Immature natural killer cell (primary cell): Measurements from ENCODE around the gene AATK. TPM values are rescaled to one million over a fixed set of nuclear protein-coding genes. Genes with fewer than 3 reads are reported as not detected.

Source experiments
- DNase-seq, 3 donors: peaks; one replicate each; pipeline ENCODE4 v3.0.0; 2022; ENCODE audit warnings: mixed read lengths in 1 of 3
- H3K27ac Mint-ChIP-seq, 6 donors: one replicate each; pipeline ENCODE4 v1.8.0; 2020; ENCODE audit warnings: mixed read lengths in 6 of 6, mild to moderate bottlenecking in 5 of 6, inconsistent platforms in 4 of 6, moderate library complexity in 3 of 6
- H3K27me3 Mint-ChIP-seq, 3 donors: one replicate each; pipeline ENCODE4 v1.8.0; 2020 to 2021; ENCODE audit warnings: low read depth in 3 of 3, mild to moderate bottlenecking in 3 of 3, mixed read lengths in 3 of 3, moderate library complexity in 3 of 3, inconsistent platforms in 1 of 3
- H3K36me3 Mint-ChIP-seq, 3 donors: one replicate each; pipeline ENCODE4 v1.8.0; 2020; ENCODE audit warnings: mixed read lengths in 3 of 3, inconsistent platforms in 2 of 3, mild to moderate bottlenecking in 2 of 3
- H3K4me1 Mint-ChIP-seq, 2 donors: one replicate each; pipeline ENCODE4 v1.8.0; 2020; ENCODE audit warnings: inconsistent platforms in 2 of 2, mild to moderate bottlenecking in 2 of 2, mixed read lengths in 2 of 2, moderate library complexity in 1 of 2
- H3K4me3 Mint-ChIP-seq, 5 donors: one replicate each; pipeline ENCODE4 v1.8.0; 2020; ENCODE audit warnings: mild to moderate bottlenecking in 5 of 5, mixed read lengths in 5 of 5, inconsistent platforms in 3 of 5, moderate library complexity in 3 of 5
- H3K9me3 Mint-ChIP-seq, 6 donors: one replicate each; pipeline ENCODE4 v1.8.0; 2020; ENCODE audit warnings: mild to moderate bottlenecking in 6 of 6, mixed read lengths in 6 of 6, inconsistent platforms in 4 of 6, moderate library complexity in 3 of 6
- polyA plus RNA-seq, 3 donors: library from polyadenylated mRNA; unstranded; fragments of 300-500 nt; fragmentation: Illumina TruSeq; gene quantifications; one replicate each; pipeline ENCODE4 v1.2.3, GENCODE V29; 2021

AATK gene
- polyA plus RNA-seq, 3 donors from 2014 or later: 0.52 to 2.9 (median 0.97) TPM

DNA sequence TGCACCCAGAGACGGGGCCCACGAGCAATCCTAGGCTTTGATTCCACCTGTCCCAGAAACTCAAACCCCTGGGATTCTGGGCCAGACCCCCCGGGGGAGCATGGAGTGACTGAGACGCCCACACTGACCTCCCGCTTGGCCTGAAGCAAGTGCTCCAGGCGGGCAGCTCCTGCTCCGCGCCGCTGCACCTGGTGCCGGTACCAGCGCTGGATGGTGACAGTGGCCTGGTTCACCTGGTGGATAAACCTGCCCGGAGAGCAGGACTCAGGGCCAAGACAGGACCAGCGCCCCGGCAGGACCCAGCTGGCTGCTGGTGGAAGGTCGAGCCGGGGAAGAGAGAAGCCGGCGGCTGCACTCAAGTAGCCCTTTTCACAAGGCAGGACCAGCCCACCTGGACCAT is 34.2 kb upstream of the AATK start:
- Mint-ChIP-seq H3K27ac (no peak overlapping the region), H3K36me3 (no peaks in the 10 kb centered on the region), H3K9me3 (no peaks in the 10 kb centered on the region), H3K27me3 (peaks cover 0 to 3% (median 0%) of the 10 kb centered on the region in 3 donors), H3K4me3 (no peak overlapping the region), H3K4me1 (no peaks in the 10 kb centered on the region)
- no peak for DNase-seq

DNA sequence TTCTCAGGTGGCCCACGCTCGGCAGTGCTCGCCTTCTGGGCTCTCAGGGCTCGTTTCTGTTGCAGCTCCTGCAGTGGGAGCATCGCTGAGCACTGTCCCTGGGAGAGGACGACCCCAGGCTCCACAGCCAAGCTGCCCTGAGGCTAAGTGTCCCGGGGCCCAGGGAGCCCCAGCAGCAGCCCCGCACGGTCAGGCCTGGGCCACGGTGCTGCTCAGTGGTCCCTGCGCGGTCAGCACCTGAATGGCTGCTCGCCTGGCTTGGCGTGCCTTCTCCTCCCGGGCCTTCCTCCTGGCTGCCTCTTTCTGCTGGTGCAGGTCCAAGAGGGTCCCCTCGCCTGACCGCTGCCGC is 33.4 kb upstream of the AATK start:
- H3K4me1 Mint-ChIP-seq: no peaks in the 10 kb centered on the region
- no peak overlapping the region for H3K27ac Mint-ChIP-seq
- DNase-seq: no peak
- peaks cover 0 to 3% (median 0%) of the 10 kb centered on the region in 3 donors for H3K27me3 Mint-ChIP-seq
- no peak overlapping the region for H3K4me3 Mint-ChIP-seq
- no peaks in the 10 kb centered on the region for H3K36me3 Mint-ChIP-seq
- H3K9me3 Mint-ChIP-seq: no peaks in the 10 kb centered on the region

DNA sequence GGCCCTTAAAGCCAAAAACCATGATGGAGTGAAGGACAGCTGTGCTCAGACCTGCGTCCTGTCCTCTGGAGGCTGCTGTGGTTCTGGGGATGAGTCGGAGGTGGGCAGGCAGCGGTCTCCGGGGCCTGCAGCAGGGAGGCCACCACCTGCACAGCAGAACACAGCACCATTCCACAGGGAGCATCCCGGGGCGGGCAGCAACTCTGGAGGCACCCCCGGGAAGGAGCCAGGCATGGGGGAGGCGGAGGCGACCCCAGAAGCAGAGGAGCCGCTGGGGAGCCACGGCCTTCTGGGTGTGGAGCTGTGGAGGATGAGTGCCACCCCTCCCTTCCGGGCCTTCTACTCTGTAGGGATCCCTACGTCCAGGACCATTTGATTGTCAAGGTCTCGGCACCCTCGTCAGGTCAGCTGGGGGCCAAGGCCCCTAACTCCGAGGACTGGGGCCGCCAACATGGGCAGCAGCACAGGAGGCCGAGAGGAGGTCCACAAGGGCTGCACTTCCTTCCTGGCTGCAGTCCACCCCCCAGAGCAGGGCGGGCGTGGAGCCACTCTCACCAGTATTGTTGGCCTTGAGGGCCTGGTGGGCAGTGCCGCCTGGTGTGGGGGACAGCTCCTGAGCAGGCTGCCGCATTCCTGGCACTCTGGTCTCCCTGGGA is 32.9 kb upstream of the AATK start:
- Mint-ChIP-seq H3K36me3 (no peaks in the 10 kb centered on the region), H3K4me3 (no peak overlapping the region), H3K27me3 (peaks cover 0 to 3% (median 0%) of the 10 kb centered on the region in 3 donors), H3K27ac (no peak overlapping the region), H3K9me3 (no peaks in the 10 kb centered on the region), H3K4me1 (no peaks in the 10 kb centered on the region)
- no peak for DNase-seq

DNA sequence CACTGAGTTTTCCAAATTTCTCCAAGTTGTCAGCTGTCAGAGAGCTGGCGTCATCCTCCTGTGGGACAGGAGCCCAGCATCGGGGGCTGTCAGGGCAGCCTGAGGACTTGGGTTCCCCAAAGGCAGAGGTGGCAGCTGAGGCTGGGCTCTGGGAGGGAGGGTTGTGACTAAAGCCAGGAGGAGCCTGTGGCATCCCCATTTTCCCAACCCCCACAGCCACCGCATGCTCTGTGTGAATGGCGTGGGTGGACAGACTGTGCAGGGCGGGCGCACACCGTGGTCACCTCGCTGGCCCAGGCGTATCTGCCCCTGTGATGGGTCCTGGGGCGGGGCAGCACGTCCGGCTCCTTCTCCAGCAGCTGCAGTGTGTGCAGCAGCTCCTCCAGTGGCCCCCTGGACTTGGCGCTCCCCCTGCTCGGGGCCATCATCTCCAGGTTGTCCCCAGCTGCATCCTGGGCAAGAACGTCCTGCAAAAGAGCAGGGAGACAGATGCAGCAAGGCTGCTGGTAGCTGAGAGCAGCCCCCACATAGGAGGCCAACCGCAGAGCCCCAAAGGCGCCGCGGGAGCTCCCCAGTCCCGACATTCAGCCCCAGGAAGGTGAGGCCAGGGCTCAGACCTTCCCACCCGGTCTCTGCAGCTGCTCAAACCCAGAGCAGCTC is 31.9 kb upstream of the AATK start:
- Mint-ChIP-seq H3K9me3 (no peaks in the 10 kb centered on the region), H3K4me1 (no peaks in the 10 kb centered on the region), H3K36me3 (no peaks in the 10 kb centered on the region), H3K27ac (no peak overlapping the region), H3K4me3 (no peak overlapping the region), H3K27me3 (no peaks in the 10 kb centered on the region)
- DNase-seq: no peak

DNA sequence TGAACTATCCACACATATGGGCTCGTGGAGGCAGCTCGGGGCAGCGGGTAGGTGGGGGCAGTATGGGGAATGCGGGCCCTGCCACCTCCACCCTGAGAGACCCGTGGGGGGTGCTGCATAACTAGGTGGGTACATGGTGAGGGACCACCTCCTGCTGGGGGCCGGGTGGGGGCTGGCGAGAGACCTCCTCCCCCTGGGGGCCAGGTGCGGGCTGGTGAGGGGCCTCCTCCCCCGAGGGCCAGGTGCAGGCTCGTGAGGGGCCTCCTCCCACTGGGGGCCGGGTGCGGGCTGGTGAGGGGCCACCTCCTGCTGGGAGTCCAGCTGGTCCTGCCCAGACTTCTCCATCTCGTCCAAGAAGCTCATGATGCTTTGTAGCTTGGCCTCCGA is 31.4 kb upstream of the AATK start:
- no peaks in the 10 kb centered on the region for H3K9me3 Mint-ChIP-seq
- no peaks in the 10 kb centered on the region for H3K4me1 Mint-ChIP-seq
- no peak for DNase-seq
- H3K36me3 Mint-ChIP-seq: no peaks in the 10 kb centered on the region
- H3K27me3 Mint-ChIP-seq: no peaks in the 10 kb centered on the region
- no peak overlapping the region for H3K4me3 Mint-ChIP-seq
- H3K27ac Mint-ChIP-seq: no peak overlapping the region

DNA sequence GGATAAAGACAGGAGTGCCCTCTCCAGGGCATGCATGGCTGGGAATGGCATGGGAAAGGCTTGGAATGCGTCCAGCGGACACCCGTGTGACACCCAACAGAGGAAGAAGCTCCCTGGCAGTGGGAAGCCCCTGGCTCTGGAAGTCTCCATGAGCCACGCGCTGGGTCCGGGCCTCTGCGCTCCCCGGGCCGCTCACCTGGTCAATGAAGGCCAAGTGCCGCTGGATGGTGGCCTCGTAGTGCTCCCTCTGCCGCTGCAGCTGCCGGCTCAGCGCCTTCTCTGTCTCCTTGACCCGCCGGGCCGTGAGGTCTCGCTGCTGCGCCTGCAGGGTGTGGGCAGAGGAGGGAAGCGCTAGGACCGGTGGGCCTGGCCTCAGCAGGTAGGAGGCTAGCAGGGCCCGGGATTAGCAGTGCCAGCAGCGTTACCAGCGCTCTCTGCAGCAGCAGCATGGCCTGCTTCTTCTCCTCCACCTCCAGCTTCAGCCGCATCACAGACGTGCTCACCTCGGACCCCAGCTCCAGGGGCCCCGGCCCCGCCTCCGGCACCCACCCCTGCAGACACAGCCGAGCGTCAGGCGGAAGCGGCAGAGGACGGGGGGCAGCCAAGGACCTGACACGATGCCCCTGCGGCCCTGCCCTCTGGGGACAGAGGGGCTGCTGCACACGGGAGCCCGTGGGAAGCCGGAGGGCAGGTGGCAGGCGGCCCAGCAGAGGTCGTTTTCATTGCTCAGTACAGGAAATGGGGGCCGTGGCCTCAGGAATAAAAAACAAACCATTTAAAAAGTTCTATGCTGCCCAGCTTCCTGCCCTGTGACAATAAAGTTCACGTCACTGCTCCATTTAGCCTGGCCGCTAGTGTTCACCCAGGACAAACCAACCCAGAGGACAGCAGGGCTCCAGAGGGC is 30.7 kb upstream of the AATK start:
- Mint-ChIP-seq H3K27ac (no peak overlapping the region), H3K4me1 (no peaks in the 10 kb centered on the region), H3K36me3 (no peaks in the 10 kb centered on the region), H3K4me3 (no peak overlapping the region), H3K27me3 (no peaks in the 10 kb centered on the region), H3K9me3 (no peaks in the 10 kb centered on the region)
- no peak for DNase-seq

DNA sequence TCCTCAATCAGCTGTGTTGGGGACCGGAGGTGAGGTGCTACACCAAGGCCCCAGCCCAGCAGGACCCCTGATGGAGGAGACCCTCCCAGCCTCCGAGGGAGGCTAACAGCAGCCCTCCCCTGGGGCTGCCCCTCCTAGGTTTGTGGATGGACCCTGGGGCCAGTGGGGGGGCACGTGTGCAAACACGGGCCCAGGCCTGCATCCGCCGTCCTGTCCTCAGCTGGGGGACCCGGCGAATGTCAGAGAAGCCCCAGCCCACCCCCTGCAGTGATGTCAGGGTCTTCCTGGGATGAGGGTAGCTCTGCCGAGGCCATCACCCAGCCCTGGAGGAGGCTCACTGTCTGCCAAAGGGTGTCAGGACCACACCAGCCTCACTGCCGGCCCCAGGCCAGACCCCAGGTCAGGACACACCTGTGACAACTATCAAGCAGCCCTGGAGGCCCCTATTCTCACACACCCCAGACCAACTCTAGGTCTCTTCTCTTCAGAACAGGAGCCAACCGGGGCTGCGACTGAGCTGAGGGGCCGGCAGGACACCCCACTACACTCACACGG is 30.0 kb upstream of the AATK start:
- Mint-ChIP-seq H3K4me1 (no peaks in the 10 kb centered on the region), H3K27me3 (no peaks in the 10 kb centered on the region)

DNA sequence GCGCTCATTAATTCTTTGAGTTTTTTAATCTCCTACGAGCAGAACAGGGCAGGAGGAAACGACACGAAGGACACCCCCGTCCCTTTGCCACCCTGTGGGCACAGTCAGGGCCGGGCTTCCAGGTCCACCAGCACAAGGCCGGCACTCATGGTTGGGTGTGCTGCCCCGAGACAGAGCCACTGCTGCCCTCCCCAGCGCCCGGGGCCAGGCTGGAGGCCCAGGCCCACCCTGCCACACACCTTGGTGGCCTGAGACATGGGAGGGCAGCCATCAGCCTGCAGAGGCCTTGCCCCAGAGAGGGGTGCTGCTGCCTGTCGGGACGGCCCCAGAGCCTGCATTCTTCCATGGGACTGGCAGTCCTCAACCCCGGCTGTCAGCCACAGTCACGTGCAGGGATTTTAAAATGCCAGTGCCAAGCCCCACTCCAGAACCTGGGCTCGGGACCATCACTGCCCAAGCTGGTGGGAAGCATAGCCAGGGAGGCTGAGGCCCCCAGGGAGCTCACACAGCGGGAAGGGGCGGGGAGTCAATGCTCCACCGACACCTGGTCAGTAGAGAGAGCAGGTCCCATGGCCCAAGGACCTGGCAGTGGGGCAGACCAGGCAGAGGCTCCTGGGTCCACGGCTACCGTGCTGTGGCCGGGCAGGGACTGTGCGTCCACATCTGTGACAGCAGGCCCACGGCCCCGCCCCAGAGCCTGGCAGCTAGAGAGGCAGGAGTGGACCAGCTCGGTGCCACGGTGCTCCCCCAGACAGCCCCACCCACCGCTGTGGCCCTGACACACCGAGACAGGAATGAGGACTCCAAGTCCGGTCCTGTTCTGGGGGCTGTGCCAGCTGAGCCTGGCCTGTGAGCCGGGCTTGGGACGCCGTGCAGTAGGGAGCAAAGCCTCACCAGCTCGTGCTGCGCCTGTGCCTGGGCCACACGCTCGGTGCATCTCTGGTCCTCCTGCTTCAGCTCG is 29.2 kb upstream of the AATK start:
- Mint-ChIP-seq H3K36me3 (no peaks in the 10 kb centered on the region), H3K27me3 (no peaks in the 10 kb centered on the region), H3K4me1 (no peaks in the 10 kb centered on the region), H3K9me3 (no peaks in the 10 kb centered on the region), H3K27ac (no peak overlapping the region), H3K4me3 (no peak overlapping the region)
- DNase-seq: no peak

More for the DNA sequence above, 30.0 kb upstream of the AATK start:
- no peaks in the 10 kb centered on the region for H3K9me3 Mint-ChIP-seq
- no peaks in the 10 kb centered on the region for H3K36me3 Mint-ChIP-seq
- H3K27ac Mint-ChIP-seq: no peak overlapping the region
- H3K4me3 Mint-ChIP-seq: no peak overlapping the region
- DNase-seq: no peak

DNA sequence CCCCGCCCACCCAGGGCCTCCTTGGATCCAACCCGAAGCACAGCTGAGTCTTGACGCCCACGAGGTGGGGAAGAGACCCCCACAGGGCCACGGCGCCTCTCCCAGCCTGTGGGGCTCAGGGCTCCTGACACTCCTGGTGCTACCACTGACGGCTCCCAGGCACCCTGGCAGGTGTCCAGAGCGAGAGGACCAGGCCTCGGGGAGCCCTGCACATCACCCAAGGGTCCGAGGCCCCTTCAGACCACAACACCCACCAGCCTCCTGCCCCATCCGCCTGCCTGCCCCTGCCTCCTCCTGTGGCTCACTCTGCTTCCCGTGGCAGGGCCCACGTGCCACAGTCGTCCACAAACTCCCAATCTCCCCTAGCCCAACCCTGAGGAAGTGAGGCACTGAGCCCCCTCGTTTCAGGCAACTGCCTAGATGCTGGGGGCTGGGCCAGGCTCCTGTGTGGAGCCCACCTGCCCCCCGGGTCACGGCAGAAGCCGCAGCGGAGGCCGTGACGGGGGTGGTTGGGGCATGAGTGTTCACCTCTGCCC is 28.3 kb upstream of the AATK start:
- Mint-ChIP-seq H3K4me1 (no peaks in the 10 kb centered on the region), H3K9me3 (no peaks in the 10 kb centered on the region), H3K36me3 (no peaks in the 10 kb centered on the region), H3K4me3 (no peak overlapping the region), H3K27me3 (no peaks in the 10 kb centered on the region), H3K27ac (no peak overlapping the region)
- no peak for DNase-seq

DNA sequence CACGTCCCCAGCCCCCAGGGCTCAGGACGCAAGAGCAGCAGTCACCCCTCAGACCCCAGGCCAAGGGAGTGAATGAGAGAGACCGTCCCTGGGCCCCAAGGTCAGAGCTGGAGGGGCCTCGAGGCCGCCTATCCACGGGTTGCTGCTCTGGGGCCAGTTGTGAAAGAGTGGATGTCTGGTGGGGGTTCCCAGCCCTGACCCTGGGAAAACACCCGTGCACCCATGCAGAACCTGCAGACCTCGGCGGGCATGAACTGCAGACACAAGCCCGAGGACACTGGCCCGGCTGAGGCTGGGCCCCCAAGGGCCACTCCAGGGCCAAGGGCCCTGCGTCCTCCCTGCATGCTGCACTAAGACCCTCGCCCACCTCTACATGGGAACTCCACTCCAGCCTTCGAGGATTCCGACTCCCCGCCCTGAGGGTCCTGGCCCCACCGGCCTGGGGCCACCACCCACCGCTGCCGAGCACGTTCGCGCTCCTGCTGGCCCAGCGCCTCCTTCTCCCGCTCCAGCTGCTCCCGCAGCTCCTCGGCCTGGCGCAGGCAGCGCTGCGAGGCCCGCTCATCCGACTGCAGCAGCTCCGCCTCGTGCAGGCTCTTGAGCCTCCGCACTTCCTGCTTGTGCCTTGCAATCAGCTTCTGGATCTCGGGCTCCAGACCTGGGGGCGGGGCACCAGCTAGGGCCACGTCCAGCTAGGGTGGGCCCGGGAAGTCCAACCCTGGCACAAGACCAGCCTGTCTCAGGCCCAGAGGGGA is 27.6 kb upstream of the AATK start:
- Mint-ChIP-seq H3K27me3 (no peaks in the 10 kb centered on the region), H3K4me1 (no peaks in the 10 kb centered on the region), H3K9me3 (no peaks in the 10 kb centered on the region), H3K27ac (no peak overlapping the region), H3K4me3 (no peak overlapping the region), H3K36me3 (no peaks in the 10 kb centered on the region)
- DNase-seq: no peak

DNA sequence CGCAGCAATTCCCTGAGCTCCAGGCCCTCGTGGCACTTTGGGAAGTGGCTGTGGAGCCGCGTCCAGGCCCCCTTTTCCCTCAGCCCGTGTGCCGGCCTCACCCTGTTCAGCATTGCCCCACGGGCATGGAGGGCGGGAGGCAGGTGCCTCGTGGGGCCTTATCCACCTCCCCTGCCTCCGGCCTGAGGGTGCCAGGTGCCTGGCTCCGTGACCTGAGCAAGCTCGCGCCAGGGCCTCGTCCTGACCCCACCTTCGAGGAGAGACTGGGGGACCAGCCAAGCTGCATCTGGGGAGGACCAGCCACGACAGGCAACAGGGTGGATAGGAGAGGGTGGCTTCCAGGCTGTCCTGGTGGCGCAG is 27.0 kb upstream of the AATK start:
- Mint-ChIP-seq H3K9me3 (no peaks in the 10 kb centered on the region), H3K27ac (no peak overlapping the region)

DNA sequence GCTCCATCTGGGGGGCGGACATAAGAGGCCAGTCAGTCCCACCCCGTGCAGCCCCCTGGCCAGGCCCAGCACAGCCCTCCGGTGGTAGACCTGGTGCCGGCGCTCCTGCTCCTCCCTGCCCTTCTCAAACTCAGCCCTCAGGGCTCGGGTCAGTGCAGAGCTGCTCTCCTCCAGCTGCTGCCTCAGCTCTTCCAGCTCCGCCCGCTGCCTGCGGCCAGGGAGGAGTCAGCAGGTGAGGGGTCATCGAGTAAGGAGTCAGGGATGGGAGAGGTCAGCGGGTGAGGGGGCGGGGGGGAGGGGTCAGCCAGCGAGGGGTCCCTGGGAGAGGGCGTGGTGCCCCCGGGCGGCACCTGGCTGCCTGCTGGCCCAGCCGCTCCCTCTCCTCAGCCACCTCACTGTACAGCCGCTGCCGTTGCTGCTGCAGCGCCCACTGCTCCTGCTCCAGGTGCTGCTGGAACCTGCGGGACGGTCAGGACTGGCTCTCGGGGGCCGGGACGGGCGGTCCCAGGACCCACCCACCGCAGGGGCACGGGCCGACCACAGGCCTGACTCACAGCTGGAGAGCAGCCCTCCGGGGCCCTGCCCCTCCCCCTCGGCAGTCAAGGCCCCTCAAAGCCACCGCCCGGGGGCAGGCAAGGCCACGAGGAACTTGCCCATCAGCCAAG is 26.5 kb upstream of the AATK start:
- Mint-ChIP-seq H3K27ac (no peak overlapping the region), H3K4me1 (no peaks in the 10 kb centered on the region), H3K4me3 (no peak overlapping the region), H3K36me3 (no peaks in the 10 kb centered on the region), H3K27me3 (no peaks in the 10 kb centered on the region), H3K9me3 (no peaks in the 10 kb centered on the region)
- no peak for DNase-seq

More for the DNA sequence above, 27.0 kb upstream of the AATK start:
- Mint-ChIP-seq H3K4me3 (no peak overlapping the region), H3K4me1 (no peaks in the 10 kb centered on the region), H3K36me3 (no peaks in the 10 kb centered on the region), H3K27me3 (no peaks in the 10 kb centered on the region)
- DNase-seq: no peak
